ENCODE data around the gene CCR8. TPM values are rescaled to one million over a fixed set of nuclear protein-coding genes. Genes with fewer than 3 reads are reported as not detected.

Gene CCR8, protein sequence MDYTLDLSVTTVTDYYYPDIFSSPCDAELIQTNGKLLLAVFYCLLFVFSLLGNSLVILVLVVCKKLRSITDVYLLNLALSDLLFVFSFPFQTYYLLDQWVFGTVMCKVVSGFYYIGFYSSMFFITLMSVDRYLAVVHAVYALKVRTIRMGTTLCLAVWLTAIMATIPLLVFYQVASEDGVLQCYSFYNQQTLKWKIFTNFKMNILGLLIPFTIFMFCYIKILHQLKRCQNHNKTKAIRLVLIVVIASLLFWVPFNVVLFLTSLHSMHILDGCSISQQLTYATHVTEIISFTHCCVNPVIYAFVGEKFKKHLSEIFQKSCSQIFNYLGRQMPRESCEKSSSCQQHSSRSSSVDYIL
- polyA plus RNA-seq (ENCODE audit: insufficient read length) = not detected

DNA sequence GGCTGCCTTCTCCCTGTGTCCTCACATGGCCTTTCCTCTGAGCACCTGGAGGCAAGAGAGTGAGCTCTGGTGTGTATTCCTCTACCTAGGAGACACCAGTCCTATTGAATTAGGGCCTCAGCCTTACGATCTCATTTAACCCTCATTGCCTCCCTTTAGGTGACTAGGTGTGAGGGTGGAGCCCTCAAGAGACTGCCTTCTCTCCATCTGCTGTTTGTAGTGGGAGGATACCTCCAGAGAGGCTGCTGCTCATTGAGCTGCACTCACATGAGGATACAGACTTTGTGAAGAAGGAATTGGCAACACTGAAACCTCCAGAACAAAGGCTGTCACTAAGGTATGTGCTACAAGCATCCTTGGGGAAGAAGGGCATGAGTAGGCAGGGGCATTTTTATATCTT lies at the start of gene CCR8:
Gene CCR8, plus strand, starts transcription at position 217 of the 400 bp plus-strand sequence. CDS start 2,623 bp downstream, outside the sequence.
- DNase-seq = peak; percentile 1

DNA sequence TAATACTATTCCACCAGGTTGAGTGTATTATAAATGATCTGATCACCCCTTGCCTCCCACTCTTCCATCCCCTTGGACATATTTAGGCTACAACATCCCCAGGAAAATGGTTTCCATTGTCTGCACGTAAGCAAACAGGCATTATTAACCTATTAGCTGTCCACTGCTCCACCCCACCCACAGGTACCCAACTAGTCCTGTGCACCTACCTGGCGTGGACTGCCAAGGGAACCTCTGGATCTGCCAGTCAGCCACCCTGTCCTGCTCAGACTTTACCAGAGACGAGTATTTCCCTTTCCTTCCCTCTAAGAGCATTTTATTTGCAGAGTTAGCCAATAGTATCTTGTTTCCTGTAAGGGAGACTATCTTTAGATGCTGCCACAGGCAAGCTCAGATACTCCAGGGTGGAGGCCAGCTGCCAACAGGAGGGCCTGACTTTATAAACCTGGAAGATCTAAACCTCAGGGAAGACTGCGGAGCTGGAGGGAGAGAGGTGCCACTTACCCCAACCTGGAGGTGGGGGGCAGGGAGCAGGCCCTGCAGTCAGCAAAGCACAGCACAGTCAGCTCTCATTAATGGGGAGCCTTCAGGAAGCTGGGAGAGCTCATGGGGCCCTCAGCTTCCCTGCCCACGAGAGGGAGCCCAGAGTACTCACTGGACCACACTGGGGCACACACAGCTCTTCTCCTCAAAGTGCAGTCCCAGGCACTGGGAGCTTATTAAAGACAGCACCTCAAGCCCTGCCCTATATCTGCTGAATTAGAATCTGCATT lies 49.6 kb upstream of the CCR8 start, which contains the start of gene CX3CR1:
Gene CX3CR1, minus strand, starts transcription at position 292 of the 773 bp plus-strand sequence. CDS start 13,527 bp downstream, outside the sequence.
- no peak for DNase-seq

DNA sequence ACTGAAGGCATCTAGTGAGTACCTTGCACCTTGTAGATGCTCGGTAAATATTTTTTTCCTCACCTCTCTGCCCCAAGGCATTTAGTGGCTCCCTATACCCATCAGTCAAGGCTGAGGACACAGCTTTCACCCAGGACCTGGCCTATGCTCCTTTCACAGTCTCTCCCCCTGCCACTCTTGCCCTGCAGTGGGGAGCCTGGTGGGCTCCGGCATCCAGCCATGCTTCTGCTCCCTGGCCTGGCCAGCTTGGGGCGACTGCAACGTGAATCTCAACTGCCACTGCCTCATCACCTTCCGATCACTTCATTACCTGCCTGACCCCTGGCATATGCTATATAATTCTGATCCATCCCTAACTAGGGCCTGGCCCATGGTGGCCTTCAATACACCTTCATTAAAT lies 48.9 kb upstream of the CCR8 start:
- no peak for DNase-seq

DNA sequence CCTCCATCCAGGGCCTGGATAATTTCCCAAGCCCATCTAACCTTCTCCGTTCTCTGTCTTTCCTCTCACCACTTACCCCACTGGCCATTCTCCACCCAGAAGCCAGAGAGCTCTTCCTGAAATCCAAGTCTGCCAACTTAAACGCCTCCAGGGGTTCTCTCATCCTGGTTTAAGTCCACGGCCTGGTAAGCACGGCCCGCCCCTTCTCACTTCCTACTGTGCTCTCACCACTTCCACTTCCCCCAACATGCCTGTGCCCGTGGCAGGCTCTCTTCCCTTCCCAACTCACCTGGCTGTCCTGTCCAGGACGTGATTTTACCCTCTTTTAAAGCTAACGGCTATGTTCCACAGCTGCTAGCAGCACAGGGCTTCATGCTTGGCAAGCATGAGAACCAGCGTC lies 48.0 kb upstream of the CCR8 start:
- no peak for DNase-seq

DNA sequence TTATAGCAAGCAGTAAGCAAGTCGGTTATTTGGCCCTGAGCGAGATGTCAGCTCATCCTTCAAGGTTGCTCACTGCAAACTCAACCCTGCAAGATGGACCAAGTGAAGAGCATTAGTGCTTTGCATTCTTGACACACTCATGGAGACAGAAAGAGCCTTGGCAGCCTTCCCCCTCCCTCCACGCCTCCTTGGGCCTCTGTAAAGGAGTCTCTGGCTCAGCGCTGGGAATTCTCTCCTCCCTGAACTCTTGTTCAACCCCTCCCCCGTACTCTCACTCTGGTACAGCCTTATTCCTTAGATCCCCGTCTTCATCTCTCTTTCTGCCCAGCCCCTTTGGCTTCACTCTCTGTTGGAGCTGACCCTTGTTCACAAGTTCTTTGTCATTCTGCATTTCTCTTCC lies 47.5 kb upstream of the CCR8 start:
- no peak for DNase-seq

DNA sequence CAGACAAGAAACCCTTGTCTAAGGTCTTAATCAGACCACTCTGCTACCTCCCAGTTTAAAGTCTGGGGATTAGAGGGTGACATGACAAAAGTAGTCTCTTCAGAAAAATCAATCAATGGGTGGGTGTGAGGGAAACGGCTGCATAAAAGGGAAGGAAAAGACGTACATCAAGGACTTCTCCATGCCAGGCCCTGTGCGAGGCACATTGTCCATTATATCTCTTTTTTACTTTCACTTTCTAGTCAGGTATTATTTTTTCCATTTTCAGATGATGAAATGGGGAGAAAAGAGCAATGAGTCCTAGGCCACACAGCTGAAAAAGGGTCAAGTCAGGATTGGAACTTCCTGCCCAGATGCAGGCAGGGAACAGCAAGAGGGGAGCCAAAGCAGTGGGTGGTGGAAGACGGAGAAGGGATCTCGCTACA lies 45.0 kb upstream of the CCR8 start:
- DNase-seq = no peak

DNA sequence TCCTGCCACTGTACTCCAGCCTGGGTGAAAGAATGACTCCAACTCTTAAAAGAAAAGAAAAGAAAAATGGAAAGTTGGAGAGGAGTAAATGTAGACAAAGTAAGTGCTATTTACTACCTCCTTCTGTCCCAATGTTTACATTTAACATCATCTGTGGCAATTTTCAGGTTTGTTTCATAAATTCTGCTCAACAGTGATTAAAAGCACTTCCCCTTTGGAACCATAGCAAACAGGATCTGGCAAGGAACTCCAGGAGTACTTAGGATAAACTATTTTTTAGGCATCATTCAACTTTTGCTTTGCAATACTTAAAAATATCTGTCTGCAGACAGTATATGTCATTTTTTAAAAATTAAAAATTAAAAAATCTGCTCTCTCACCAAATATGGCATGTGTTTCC lies 44.2 kb upstream of the CCR8 start:
- no peak for DNase-seq

DNA sequence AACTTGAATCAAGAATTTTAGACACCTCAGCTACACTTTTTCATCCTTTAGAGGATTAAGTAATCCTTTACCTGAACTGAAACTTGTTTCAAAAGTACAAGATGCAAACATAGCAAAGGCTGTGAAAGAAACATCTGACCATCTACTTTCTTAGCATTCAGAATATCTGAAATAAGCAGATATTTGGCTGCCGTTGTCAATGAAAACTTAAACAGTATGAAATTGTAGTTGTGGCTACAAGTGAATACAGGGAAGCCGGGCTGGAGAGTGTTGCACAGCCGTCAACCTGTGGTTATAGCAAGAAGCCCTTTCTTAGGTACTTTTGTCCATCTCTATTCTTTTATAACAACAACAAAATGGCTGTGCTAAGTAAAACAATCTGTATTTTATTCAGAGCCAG lies 42.7 kb upstream of the CCR8 start:
- DNase-seq = no peak

DNA sequence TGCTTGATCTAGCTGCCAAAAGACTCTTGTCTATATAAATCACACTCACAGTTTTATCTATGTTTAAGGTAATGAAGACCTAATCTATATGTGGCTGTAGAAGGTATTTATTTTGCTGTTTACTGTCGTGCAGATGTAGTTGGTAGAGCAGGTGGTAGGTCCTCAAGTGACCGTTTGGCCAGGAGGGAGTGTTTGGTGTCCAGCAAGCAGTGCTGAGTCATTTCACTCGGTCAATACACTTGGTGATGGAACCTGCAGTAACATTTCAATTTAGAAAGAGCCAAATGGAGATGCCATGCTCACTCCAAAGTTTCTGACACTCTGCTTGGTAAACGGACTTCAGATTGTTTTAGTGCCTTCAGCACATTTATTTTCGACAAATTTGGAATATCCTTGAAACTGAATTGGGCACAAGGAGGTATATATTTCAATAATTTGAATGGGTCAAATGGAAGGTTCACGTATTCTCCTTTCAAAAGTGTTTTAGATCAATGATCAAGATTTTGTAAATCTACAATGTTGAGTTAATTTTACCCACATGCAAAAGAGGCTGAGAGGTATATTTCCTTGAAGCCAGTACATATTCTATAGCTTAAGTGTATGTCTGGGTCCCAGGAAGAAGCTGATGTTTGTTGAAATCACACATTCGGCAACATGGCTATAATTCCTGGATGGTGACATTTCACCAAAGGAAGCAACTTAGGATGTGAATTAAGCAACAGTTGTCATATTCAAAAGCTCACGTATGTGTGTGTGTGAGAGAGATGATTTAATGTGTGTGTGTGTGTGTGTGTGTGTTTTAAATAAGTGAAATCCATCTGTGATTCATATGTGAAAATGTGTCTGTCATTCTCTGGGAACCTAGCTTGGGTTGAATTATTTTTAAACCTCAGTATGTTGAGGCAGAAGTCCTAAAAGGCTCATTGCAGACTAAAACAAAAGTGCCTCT lies 42.0 kb upstream of the CCR8 start:
- DNase-seq = no peak

DNA sequence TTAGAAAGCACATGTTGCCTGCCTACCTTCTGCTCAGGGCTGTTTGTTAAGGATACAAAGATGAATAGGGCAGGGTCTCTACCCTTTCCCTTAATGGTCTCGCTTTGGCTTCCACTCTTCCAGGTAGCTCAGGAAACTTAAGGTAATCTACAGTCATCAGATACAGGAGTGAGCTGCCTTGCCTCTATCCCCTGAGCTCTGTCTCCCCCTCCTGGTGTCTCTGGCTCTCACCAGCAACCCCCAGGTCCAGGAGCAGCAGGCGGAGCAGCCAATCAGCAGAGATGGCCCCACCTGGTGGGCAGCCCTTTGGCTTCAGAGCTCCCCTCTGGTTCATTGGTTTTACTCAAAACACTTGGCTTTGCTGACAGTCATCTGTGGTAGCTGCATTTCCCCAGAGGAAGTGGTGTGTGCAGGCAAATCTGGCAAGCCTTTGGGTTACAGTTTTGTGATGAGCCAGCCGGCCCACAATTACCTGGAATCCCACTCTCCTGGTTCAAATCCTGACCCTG lies 41.2 kb upstream of the CCR8 start:
- peak; percentile 58 for DNase-seq

DNA sequence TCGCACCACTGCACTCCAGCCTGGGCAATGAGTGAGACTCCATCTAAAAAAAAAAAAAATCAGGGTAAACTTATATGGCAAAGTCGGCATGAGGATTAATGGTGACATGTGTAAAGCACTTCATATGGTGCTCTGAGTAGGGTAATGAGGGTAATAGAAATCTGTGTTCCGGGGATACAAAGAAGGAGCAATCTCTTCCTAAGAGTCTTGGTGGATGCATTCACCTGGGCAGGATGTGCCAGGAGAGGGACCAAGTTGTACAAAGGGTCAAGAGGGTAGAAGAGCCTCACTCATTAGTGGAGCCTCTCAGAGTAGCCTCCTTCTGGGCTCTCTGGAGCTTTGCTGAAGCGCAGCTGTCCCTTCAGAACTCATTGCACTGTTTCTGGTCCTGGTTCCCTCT lies 40.4 kb upstream of the CCR8 start:
- DNase-seq = no peak

DNA sequence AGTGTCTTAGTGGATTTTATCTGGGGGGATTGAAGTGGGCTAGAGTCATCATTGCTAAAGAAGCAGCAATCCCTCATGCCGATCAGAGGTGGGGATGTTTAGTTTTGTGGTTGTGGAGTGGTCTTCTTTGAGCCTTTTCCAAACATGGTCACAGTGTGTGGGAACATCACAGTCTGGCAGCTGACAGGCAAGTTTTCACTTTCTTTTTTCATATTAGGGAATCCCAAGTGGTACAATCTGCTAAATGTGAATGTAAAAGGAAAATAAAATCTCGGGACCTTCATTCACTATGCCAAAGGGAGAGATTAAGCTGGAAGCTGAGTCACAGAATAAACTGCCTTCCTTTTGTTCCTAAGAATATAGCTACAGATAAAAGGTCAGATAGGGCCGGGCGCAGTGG lies 39.3 kb upstream of the CCR8 start:
- DNase-seq = no peak

DNA sequence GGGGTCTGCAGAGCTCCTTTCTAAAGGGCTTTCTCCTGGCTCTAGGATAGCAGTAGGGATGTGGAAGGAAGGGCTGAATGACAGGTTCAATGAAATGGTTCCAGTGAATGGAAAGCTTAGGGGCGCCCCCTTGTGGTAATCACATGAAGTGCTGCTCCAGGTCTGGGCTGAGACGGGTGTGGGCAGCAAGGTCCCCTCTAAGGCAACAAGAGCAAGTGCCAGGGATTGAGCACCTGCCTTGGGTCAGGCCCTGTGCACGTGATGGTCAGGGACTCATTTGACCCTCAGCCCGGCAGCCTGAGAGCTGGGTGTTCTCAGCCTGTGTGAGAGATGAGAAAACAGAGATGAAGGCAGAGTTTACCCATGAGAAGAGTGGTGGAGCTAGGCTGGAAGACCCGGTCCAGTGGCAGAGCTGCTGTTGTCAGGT lies 37.6 kb upstream of the CCR8 start:
- peak; percentile 35 for DNase-seq

DNA sequence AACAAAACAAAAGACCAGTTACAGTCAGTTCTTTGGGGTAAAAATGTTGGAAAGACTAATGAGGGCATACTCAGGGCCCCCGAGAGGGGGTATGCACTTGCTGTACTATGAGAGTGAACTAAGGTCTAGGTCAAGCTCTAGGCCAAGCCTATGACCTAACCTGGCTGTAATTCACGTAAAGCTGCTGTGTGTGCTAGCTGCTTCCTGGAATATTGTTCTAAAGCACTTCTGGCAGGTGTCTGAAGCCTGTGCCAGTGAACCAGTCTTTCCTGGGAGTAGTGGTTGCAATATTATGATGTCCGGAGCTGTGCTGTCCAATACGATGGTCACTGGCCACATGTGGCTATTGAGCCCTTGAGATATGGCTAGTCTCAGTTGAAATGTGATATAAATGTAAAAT lies 36.5 kb upstream of the CCR8 start:
- DNase-seq = no peak

DNA sequence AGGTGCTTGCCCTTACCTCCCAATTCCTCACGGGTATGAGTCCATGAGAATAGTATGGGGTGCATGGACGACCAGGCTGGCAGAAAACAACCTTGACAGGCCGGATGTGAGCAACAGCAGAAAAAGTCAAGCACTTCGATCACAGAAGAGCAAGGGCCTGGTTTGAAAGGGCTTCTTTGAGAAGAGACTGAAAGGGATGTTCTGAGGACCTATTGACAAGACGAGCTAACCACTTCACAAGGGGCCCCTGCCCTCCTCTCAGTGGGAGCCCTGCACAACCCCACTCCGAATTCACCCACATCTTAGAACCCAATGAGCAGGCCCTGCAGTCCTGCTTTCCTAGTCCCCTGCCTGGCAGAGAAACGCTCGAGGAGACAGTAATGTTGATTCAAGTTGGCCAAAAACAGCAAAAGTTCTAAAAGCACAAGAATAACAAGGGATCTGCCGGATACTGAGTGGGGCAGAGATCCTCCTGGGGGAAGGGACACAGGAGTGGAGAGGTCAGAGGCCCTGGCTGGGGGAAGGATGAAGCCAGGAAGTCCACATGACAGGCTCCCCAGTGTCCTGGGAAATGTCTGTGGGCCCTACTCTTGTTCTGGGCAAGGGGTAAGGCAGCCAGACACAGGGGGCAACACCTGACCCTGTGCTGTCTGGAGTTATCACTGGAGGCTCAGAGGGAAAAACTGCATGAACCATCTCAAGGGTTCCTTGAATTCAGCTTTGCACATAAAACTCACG lies 34.9 kb upstream of the CCR8 start:
- DNase-seq = no peak

DNA sequence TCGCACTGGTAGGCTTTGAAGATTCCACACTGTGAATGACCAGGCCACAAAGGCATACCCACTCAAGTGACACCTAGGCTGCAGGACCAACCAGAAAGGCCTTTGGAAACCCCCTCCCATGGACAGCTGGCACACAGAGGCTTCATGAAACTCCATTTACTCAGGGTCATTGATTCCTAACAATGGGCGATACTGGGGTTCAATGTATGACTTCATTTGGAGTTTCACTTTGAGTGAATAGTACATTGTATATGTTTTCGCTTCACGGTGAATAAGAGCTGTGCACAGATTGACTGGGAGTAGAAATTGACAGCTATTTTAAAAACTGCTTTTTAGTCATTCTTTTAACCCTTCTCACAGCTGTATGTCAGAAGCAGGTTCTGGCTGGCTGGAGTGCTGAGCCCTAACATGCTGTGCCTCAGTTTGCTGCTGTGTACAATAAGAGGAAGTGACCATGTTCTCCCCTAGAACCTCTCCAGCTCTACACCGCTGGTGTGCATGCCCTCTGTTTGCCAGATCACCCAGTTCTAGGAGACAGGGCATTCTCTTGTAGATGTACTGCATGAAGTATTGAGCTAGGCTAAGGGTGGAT lies 34.2 kb upstream of the CCR8 start:
- DNase-seq = no peak

DNA sequence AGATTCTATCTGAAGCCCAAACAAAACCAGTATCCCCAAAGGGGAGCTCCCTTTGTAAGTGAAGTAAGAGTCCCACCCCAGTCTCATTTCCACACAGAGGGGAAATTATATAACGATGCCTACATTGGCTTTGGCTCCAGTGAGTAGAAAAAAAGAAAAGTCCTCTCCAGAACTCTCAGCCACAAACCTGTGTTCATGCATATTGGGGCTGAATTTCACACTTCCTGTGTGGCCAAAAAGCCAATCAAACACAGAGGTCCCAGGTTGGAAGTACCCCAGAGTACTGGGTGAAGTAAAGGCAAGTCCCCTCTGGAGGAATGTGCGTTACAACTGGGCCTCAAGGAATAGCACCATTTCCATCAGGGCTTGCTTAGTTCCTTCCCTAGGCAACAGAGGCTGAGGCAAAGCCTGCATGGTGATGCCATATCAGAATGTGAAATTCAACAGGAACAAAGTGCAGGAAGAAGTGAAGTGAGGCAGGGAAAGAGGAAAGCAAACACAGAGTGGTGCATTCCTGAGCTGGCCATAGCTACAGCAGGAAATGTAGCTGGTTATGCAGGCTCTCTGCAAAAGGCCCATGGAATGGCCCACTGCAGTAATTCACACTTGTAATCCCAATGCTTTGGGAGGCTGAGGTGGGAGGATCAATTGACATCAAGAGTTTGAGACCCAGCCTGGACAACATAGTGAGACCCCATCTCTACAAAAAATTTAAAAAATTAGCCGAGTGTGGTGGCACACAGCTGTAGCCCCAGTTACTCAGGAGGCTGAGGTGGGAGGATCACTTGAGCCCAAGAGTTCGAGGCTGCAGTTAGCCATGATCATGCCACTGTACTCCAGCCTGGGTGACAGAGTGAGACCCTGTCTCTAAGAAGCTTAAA lies 33.1 kb upstream of the CCR8 start:
- DNase-seq = no peak

DNA sequence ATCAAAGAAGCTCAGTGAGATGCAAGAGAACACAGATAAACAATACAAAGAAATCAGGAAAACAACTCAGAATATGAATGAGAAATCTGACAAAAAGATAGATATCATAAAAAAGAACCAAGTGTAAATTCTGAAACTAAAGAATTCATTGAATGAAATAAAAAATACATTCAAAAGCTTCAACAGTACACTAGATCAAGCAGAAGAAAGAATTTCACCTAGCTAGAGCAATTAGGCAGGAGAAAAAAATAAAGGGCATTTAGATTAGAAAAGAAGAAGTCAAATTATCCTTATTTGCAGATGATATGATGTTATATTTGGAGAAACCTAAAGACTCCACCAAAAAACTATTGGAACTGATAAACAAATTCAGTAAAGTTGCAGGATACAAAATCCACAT lies 30.2 kb upstream of the CCR8 start:
- DNase-seq = no peak

DNA sequence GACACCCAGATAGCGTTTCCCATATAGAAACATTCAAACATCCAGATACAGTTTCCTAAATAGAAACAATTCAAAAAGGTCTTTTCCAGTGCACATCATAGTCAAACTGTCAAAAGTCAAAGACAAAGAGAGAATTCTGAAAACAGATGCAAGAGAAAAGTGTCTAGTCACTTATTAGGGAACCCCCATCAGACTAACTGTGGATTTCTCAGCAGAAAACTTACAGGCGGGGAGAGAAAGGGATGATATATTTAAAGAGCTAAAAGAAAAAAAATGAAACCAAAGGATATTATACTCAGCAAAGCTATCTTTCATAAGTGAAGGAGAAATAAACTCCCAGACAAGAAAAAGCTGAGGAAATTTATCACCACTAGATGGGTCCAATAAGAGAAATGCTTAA lies 27.3 kb upstream of the CCR8 start:
- DNase-seq = no peak

DNA sequence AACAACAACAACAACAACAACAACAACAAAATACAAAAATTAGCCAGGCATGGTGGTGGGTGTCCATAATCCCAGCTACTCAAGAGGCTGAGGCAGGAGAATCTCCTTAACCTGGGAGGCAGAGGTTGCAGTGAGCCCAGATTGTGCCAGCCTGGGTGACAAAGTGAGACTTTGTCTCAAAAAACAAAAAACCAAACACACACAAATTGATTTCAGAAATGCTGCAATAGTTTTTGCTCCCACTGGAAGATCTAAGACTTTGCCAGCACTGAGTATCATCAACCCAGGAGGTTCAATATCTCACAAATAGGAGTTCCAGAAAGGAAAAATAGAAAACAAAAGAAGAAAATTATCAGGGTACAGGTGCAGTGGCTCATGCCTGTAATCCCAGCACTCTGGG lies 16.2 kb upstream of the CCR8 start:
- no peak for DNase-seq
